Breast epithelium (tissue), 4 donors: Measurements from ENCODE around the gene MYBPHL. TPM values are rescaled to one million over a fixed set of nuclear protein-coding genes. Genes with fewer than 3 reads are reported as not detected.
A peak's percentile ranks its signal among the peaks of the same experiment; 100 is the strongest.

ENCODE experiments used
- DNase-seq, 2 donors: peaks; one replicate each; pipeline ENCODE4 v3.0.0-alpha.2; 2019; ENCODE audit warnings: low spot score in 2 of 2
- H3K27ac ChIP-seq, 2 donors: fragments of 200-600 bp; sonication (generic) in 1 of 2; one replicate each; pipeline ENCODE4 v1.5.1; 2016 to 2019; ENCODE audit warnings: mild to moderate bottlenecking in 1 of 2
- H3K27me3 ChIP-seq, 2 donors: fragments of 200-600 bp; sonication (generic) in 1 of 2; one replicate each; pipeline versions ENCODE4 v1.5.1 to v1.6.0; 2017 to 2019; ENCODE audit warnings: control low read depth in 1 of 2, mild to moderate bottlenecking in 1 of 2
- H3K36me3 ChIP-seq: fragments of 200-600 bp; one replicate; pipeline ENCODE4 v1.5.1; 2019
- H3K4me1 ChIP-seq, 2 donors: fragments of 200-600 bp; sonication (generic); one replicate each; pipeline ENCODE4 v1.5.1; 2016 to 2019; ENCODE audit warnings: control low read depth in 1 of 2
- H3K4me3 ChIP-seq, 3 donors: fragments of 200-600 bp; sonication (generic); 1 replicate in 2 of 3; 2 replicates in 1 of 3; pipeline ENCODE4 v1.5.1; 2016 to 2019; ENCODE audit warnings: mild to moderate bottlenecking in 3 of 3, moderate library complexity in 2 of 3
- H3K9me3 ChIP-seq, 2 donors: fragments of 200-600 bp; sonication (generic) in 1 of 2; one replicate each; pipeline ENCODE4 v1.5.1; 2016 to 2019; ENCODE audit warnings: control low read depth in 1 of 2
- CTCF ChIP-seq, 3 donors: fragments of 450-650 bp; IDR thresholded peaks; one replicate each; pipeline ENCODE4 v1.5.1; 2016 to 2017; ENCODE audit warnings: antibody characterized with exemption in 3 of 3, mild to moderate bottlenecking in 3 of 3, moderate library complexity in 3 of 3
- POLR2A ChIP-seq: fragments of 450-650 bp; IDR thresholded peaks from one replicate; pipeline ENCODE4 v1.6.1; 2016; ENCODE audit warnings: antibody characterized with exemption, mild to moderate bottlenecking, moderate library complexity
- POLR2AphosphoS5 ChIP-seq, 3 donors: sonication (generic); formaldehyde crosslinking; IDR thresholded peaks; one replicate each; pipeline ENCODE4 v1.6.1; 2017; ENCODE audit warnings: antibody characterized with exemption in 3 of 3
- intact Hi-C: fragments of 100-400 bp; cut with DNase I; formaldehyde crosslinking; loops from one replicate; pipeline ENCODE4 v1.15.1; 2023; ENCODE audit warnings: low total_unique reads
- total RNA-seq, 3 donors: library from RNA; depleted of rRNA; stranded (reverse); fragments of >200 nt; gene quantifications; one replicate each; pipeline ENCODE4 v1.1.0, GENCODE V29; 2016

The MYBPHL gene
- total RNA-seq, 3 donors from 2014 or later, result not detected

GRCh38 chr1:109243860-109244552 is 62.8 kb downstream of the MYBPHL start:
- no peak for DNase-seq
- Histone ChIP-seq H3K27me3 (no peaks in the 10 kb centered on the region), H3K27ac (no peak overlapping the region), H3K9me3 (no peaks in the 10 kb centered on the region), H3K36me3 (no peaks in the 10 kb centered on the region), H3K4me1 (no peaks in the 10 kb centered on the region), H3K4me3 (no peak overlapping the region)
- no peak for TF ChIP-seq POLR2AphosphoS5 (IDR thresholded peaks at IDR 0.05)
- TF ChIP-seq CTCF (IDR thresholded peaks at IDR 0.05), result no peak
- TF ChIP-seq POLR2A, result no peak
- intact Hi-C loops, result no loop called here

- intact Hi-C loops, result no loop called here
- Histone ChIP-seq H3K27me3 (no peaks in the 10 kb centered on the region), H3K4me3 (no peak overlapping the region), H3K36me3 (peaks cover 1% of the 10 kb centered on the region), H3K9me3 (no peaks in the 10 kb centered on the region), H3K27ac (peak overlapping the region in 1 of 2 donors; percentile 25), H3K4me1 (no peaks in the 10 kb centered on the region)
- TF ChIP-seq POLR2AphosphoS5 (IDR thresholded peaks at IDR 0.05) (no peak), POLR2A (no peak), CTCF (IDR thresholded peaks at IDR 0.05) (no peak)
- no peak for DNase-seq
Observed at GRCh38 chr1:109243221-109243620, 63.6 kb downstream of the MYBPHL start.

DNA sequence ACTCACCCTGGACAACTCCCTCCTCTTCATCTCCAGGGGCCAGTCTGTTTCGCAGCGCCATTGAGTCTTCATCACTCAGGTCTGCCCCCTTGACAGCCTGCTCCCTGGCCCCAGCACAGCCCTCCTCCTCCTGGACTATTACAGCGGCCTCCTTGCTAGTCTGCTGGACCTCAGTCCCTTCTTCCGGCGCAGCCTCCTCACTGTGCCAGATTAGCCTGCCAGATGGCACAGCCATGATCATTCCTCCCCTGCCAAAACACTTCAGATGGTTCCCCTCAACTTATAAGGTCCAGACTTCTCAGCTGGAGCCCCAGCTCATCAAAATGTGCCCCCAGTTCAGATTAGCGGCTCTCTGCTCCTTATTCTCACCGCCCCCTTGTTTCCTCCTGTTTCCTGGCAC is 64.4 kb downstream of the MYBPHL start:
- no peak for DNase-seq
- intact Hi-C loops, result no loop called here
- TF ChIP-seq POLR2A, result no peak
- TF ChIP-seq CTCF (IDR thresholded peaks at IDR 0.05), result no peak
- no peak for TF ChIP-seq POLR2AphosphoS5 (IDR thresholded peaks at IDR 0.05)
- Histone ChIP-seq H3K36me3 (peaks cover 6% of the 10 kb centered on the region), H3K27ac (peak overlapping the region in 1 of 2 donors; percentile 66), H3K9me3 (no peaks in the 10 kb centered on the region), H3K4me1 (no peaks in the 10 kb centered on the region), H3K27me3 (no peaks in the 10 kb centered on the region), H3K4me3 (peak overlapping the region in 1 of 3 donors; percentile 1)

Other genes starting within 250 kb of the MYBPHL start
- gene TAF13, start 231.0 kb downstream of the MYBPHL start, total RNA-seq, result 10 to 100 TPM; 23.1 to 36.4 (median 25.8) TPM
- gene TMEM167B, start 216.2 kb downstream of the MYBPHL start, total RNA-seq, result 10 to 100 TPM; 30.7 to 32.6 (median 32.4) TPM
- 100 to 1,000 TPM in 2 of 3 donors, under 1 TPM in 1; 0.64 to 220 (median 202) TPM for gene ELAPOR1, start 192.9 kb downstream of the MYBPHL start, total RNA-seq
- 100 to 1,000 TPM; 146 to 172 (median 161) TPM for gene SARS1, start 93.1 kb downstream of the MYBPHL start, total RNA-seq
- gene CELSR2, start 57.5 kb downstream of the MYBPHL start, total RNA-seq, result 10 to 100 TPM in 2 of 3 donors, 1 to 10 TPM in 1; 1.3 to 19.5 (median 13.8) TPM
- 1 to 10 TPM; 4.2 to 5.9 (median 4.3) TPM for gene PSRC1, start 23.9 kb downstream of the MYBPHL start, total RNA-seq
- gene SORT1, start 90.9 kb upstream of the MYBPHL start, total RNA-seq, result 100 to 1,000 TPM in 1 of 3 donors, 10 to 100 TPM in 2; 51.1 to 135 (median 69.8) TPM
- 10 to 100 TPM; 23.7 to 36.7 (median 28.8) TPM for gene PSMA5, start 119.4 kb upstream of the MYBPHL start, total RNA-seq
- 1 to 10 TPM in 1 of 3 donors, under 1 TPM in 2; 0.44 to 1.4 (median 0.66) TPM for gene SYPL2, start 159.5 kb upstream of the MYBPHL start, total RNA-seq
- 1 to 10 TPM; 2.4 to 4.1 (median 2.9) TPM for gene ATXN7L2, start 176.9 kb upstream of the MYBPHL start, total RNA-seq
- 1 to 10 TPM; 6.6 to 9.1 (median 8.2) TPM for gene CYB561D1, start 187.1 kb upstream of the MYBPHL start, total RNA-seq
- gene AMIGO1, start 202.7 kb upstream of the MYBPHL start, total RNA-seq, result 1 to 10 TPM; 3.0 to 9.5 (median 6.4) TPM
- not detected for gene GPR61, start 232.9 kb upstream of the MYBPHL start, total RNA-seq
- 1 to 10 TPM; 5.9 to 6.9 (median 6.2) TPM for gene GNAI3, start 241.6 kb upstream of the MYBPHL start, total RNA-seq